H9 (cell line): ENCODE results near the gene VIT. TPM values are rescaled to one million over a fixed set of nuclear protein-coding genes. Genes with fewer than 3 reads are reported as not detected.

ENCODE experiments used
- DNase-seq: peaks from one replicate; pipeline ENCODE4 v3.0.0-alpha.2; 2017
- H2AFZ ChIP-seq: one replicate; pipeline ENCODE4 v1.6.1; 2013; ENCODE audit warnings: mild to moderate bottlenecking, low read length, control low read depth, moderate library complexity
- H2AK5ac ChIP-seq: 2 replicates; pipeline ENCODE4 v1.6.1; 2013; ENCODE audit warnings: low read length, control low read depth, mixed read lengths; ENCODE audit not compliant: insufficient read length
- H2BK120ac ChIP-seq: one replicate; pipeline ENCODE4 v1.6.1; 2013; ENCODE audit warnings: low read depth, mild to moderate bottlenecking, low read length, control low read depth, inconsistent platforms; ENCODE audit not compliant: poor library complexity, severe bottlenecking
- H2BK12ac ChIP-seq: 2 replicates; pipeline ENCODE4 v1.6.1; 2013; ENCODE audit warnings: low read length, control low read depth, mixed read lengths, low read depth; ENCODE audit not compliant: insufficient read length
- H2BK15ac ChIP-seq: 2 replicates; pipeline ENCODE4 v1.6.1; 2013; ENCODE audit warnings: low read depth, low read length, control low read depth
- H2BK20ac ChIP-seq: one replicate; pipeline ENCODE4 v1.6.1; 2013; ENCODE audit warnings: low read depth, mild to moderate bottlenecking, low read length, control low read depth, inconsistent platforms; ENCODE audit not compliant: poor library complexity, severe bottlenecking
- H2BK5ac ChIP-seq: 2 replicates; pipeline ENCODE4 v1.6.1; 2013; ENCODE audit warnings: low read length, control low read depth, mixed read lengths; ENCODE audit not compliant: insufficient read length
- H3K14ac ChIP-seq: 2 replicates; pipeline ENCODE4 v1.6.1; 2013; ENCODE audit warnings: low read length, control low read depth; ENCODE audit not compliant: insufficient read depth
- H3K18ac ChIP-seq: 2 replicates; pipeline ENCODE4 v1.6.1; 2013; ENCODE audit warnings: low read depth, mild to moderate bottlenecking, mixed read lengths, low read length, control low read depth; ENCODE audit not compliant: insufficient read length
- H3K23ac ChIP-seq: 2 replicates; pipeline ENCODE4 v1.6.1; 2013; ENCODE audit warnings: low read length, control low read depth, mixed read lengths, low read depth; ENCODE audit not compliant: insufficient read length
- H3K23me2 ChIP-seq: 2 replicates; pipeline ENCODE4 v1.6.1; 2013; ENCODE audit warnings: low read depth, mild to moderate bottlenecking, mixed read lengths, low read length, control low read depth; ENCODE audit not compliant: insufficient read length, poor library complexity, severe bottlenecking
- H3K27ac ChIP-seq: 2 replicates; pipeline ENCODE4 v1.5.1; 2013; ENCODE audit warnings: low read length, control low read depth, mixed read lengths, low read depth; ENCODE audit not compliant: insufficient read length
- H3K27me3 ChIP-seq: 2 replicates; pipeline ENCODE4 v1.6.1; 2013; ENCODE audit warnings: low read length, control low read depth, inconsistent platforms; ENCODE audit not compliant: insufficient read depth
- H3K4ac ChIP-seq: 2 replicates; pipeline ENCODE4 v1.6.1; 2013; ENCODE audit warnings: low read depth, mild to moderate bottlenecking, control low read depth, inconsistent platforms, low read length, moderate library complexity
- H3K4me1 ChIP-seq: 2 replicates; pipeline ENCODE4 v1.6.1; 2013; ENCODE audit warnings: low read length, control low read depth, inconsistent platforms; ENCODE audit not compliant: insufficient read depth
- H3K4me2 ChIP-seq: 2 replicates; pipeline ENCODE4 v1.6.1; 2013; ENCODE audit warnings: low read length, control low read depth, mixed read lengths; ENCODE audit not compliant: insufficient read length, insufficient read depth
- H3K56ac ChIP-seq: 2 replicates; pipeline ENCODE4 v1.6.1; 2013; ENCODE audit warnings: low read depth, mild to moderate bottlenecking, mixed read lengths, low read length, control low read depth; ENCODE audit not compliant: insufficient read length
- H3K79me1 ChIP-seq: 2 replicates; pipeline ENCODE4 v1.6.1; 2013; ENCODE audit warnings: low read depth, mild to moderate bottlenecking, moderate library complexity, low read length, control low read depth, inconsistent platforms; ENCODE audit not compliant: insufficient read depth, poor library complexity, severe bottlenecking
- H3K79me2 ChIP-seq: 2 replicates; pipeline ENCODE4 v1.6.1; 2013; ENCODE audit warnings: low read length, control low read depth, inconsistent platforms; ENCODE audit not compliant: insufficient read depth
- H3K9ac ChIP-seq: 2 replicates; pipeline ENCODE4 v1.6.1; 2013; ENCODE audit warnings: low read length, control low read depth, mixed read lengths; ENCODE audit not compliant: insufficient read length; ENCODE audit errors: extremely low read depth
- H3K9me3 ChIP-seq: one replicate; pipeline ENCODE4 v1.6.1; 2013; ENCODE audit warnings: low read depth, low read length, inconsistent platforms; ENCODE audit not compliant: control insufficient read depth
- H3T11ph ChIP-seq: one replicate; pipeline ENCODE4 v1.6.1; 2013; ENCODE audit warnings: mild to moderate bottlenecking, low read length, control low read depth, inconsistent platforms
- H4K20me1 ChIP-seq: one replicate; pipeline ENCODE4 v1.6.1; 2013; ENCODE audit not compliant: control insufficient read depth, insufficient read length, insufficient read depth
- H4K5ac ChIP-seq: 2 replicates; pipeline ENCODE4 v1.6.1; 2013; ENCODE audit warnings: low read depth, mild to moderate bottlenecking, mixed read lengths, low read length, control low read depth; ENCODE audit not compliant: insufficient read length
- H4K8ac ChIP-seq: replicated peaks from 2 replicates; pipeline ENCODE4 v1.6.1; 2013; ENCODE audit warnings: low read length, control low read depth, mixed read lengths, low read depth; ENCODE audit not compliant: insufficient read length
- H4K91ac ChIP-seq: 2 replicates; pipeline ENCODE4 v1.6.1; 2013; ENCODE audit warnings: low read depth, mild to moderate bottlenecking, moderate library complexity, mixed read lengths, low read length, control low read depth; ENCODE audit not compliant: insufficient read length
- H3K27ac Mint-ChIP-seq, 3 experiments: 2 replicates in 2 of 3; 3 replicates in 1 of 3; pipeline ENCODE4 v1.8.0; 2020 to 2021; ENCODE audit warnings: mixed read lengths in 3 of 3, mild to moderate bottlenecking in 1 of 3, moderate library complexity in 1 of 3
- H3K27me3 Mint-ChIP-seq: 2 replicates; pipeline ENCODE4 v1.8.0; 2021; ENCODE audit warnings: low read depth, mild to moderate bottlenecking, moderate library complexity, mixed read lengths
- H3K36me3 Mint-ChIP-seq, 3 experiments: 2 replicates in 2 of 3; 3 replicates in 1 of 3; pipeline ENCODE4 v1.8.0; 2020 to 2021; ENCODE audit warnings: low read depth in 3 of 3, mixed read lengths in 3 of 3; ENCODE audit not compliant: insufficient read depth in 1 of 3
- H3K4me1 Mint-ChIP-seq, 2 experiments: 2 replicates each; pipeline ENCODE4 v1.8.0; 2020; ENCODE audit warnings: mixed read lengths in 2 of 2
- H3K4me3 Mint-ChIP-seq, 2 experiments: 2 replicates in 1 of 2; 3 replicates in 1 of 2; pipeline ENCODE4 v1.8.0; 2020 to 2021; ENCODE audit warnings: mild to moderate bottlenecking in 2 of 2, mixed read lengths in 2 of 2, moderate library complexity in 1 of 2
- H3K9me3 Mint-ChIP-seq, 2 experiments: 2 replicates in 1 of 2; 3 replicates in 1 of 2; pipeline ENCODE4 v1.8.0; 2020; ENCODE audit warnings: mild to moderate bottlenecking in 2 of 2, mixed read lengths in 2 of 2, moderate library complexity in 1 of 2
- CTCF ChIP-seq: fragments of 200-600 bp; sonication (generic); conservative IDR thresholded peaks from 3 replicates; pipeline ENCODE4 v1.8.0; 2021; ENCODE audit warnings: antibody characterized with exemption, mild to moderate bottlenecking
- WGBS: extraction: QIAGEN DNeasy Blood & Tissue Kit; methylation state at CpG from one replicate; pipeline ENCODE4 v1.1.7; 2013; ENCODE audit warnings: missing lambda C conversion rate, low lambda C conversion rate, mixed read lengths; ENCODE audit not compliant: insufficient read length; ENCODE audit errors: extremely low coverage; 5-methylcytosine and 5-hydroxymethylcytosine counted together
- total RNA-seq: library from RNA; stranded (reverse); gene quantifications from 2 replicates; pipeline ENCODE4 v1.2.1, GENCODE V29; 2021

VIT gene
- total RNA-seq, 1 experiment from 2014 or later, result 0.15 TPM

DNA sequence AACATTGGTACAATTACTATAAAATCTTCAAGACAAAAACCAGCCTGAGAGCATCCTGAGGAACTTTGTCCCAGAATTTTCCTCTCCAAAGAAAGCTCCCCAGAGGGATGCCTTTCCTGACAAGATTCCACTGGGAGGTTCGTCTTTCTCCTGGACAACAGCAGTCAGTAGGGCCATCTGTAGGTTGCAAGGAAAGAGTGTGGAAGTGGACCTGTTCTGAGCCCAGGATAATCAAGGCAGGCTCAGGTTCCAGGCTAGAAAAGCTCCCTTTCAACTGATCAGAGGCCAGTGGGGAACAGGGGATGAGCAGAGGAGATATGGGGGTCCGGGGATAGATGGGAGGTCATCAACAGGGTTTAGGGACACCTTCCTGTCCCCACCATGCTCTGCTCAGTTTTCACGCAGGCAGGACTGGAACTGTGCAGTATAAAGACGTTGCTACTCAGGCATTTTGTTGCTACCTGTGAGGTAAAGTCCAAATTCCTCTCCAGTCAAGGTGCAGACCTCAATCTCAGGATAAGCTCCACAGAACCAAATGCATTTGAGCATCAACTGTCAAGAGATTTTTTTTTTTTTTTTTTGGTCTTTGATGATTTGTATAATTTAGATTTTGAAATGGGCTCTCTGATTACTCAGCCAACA is 143.6 kb downstream of the VIT start:
- no peak for TF ChIP-seq CTCF
- Histone ChIP-seq H3K79me1 (no peaks in the 10 kb centered on the region), H3K27ac (no peak overlapping the region), H2BK20ac (no peak overlapping the region), H4K20me1 (no peaks in the 10 kb centered on the region), H3T11ph (no peak overlapping the region), H2BK120ac (no peak overlapping the region), H3K4ac (no peak overlapping the region), H3K9ac (no peak overlapping the region), H3K79me2 (no peaks in the 10 kb centered on the region), H3K23me2 (no peaks in the 10 kb centered on the region), H2BK12ac (no peak overlapping the region), H3K27me3 (no peaks in the 10 kb centered on the region), H3K23ac (no peak overlapping the region), H3K4me1 (peaks cover 2% of the 10 kb centered on the region; the same call in 1 of the 2 replicates), H4K8ac (no peak overlapping the region), H4K91ac (no peak overlapping the region), H3K18ac (no peak overlapping the region), H4K5ac (no peak overlapping the region), H3K14ac (no peak overlapping the region), H3K9me3 (no peaks in the 10 kb centered on the region), H3K56ac (no peak overlapping the region), H2AK5ac (no peak overlapping the region), H2BK5ac (no peak overlapping the region), H3K4me2 (no peak overlapping the region), H2BK15ac (no peak overlapping the region), H2AFZ (no peak overlapping the region)
- Mint-ChIP-seq H3K4me3 (no peak overlapping the region), H3K36me3 (peaks cover 0 to 11% (median 3%) of the 10 kb centered on the region in 3 experiments; a peak in 5 of 7 replicates), H3K27ac (peak overlapping the region; percentile 62 to 85 (median 76); a peak in 5 of 7 replicates), H3K27me3 (no peaks in the 10 kb centered on the region), H3K9me3 (no peaks in the 10 kb centered on the region; a peak in 1 of 5 replicates), H3K4me1 (peaks cover 38 to 46% of the 10 kb centered on the region in 2 experiments)
- no peak for DNase-seq
- no CpG with 5 or more reads among the region's 4 CpGs for WGBS
